ENCODE results near the gene FBLL1. TPM values are rescaled to one million over a fixed set of nuclear protein-coding genes. Genes with fewer than 3 reads are reported as not detected.
A peak's percentile ranks its signal among the peaks of the same experiment; 100 is the strongest.
"Not testable (repeated sequence)": the region's sequence is repeated elsewhere in the genome, so short reads cannot be mapped to it uniquely, and the experiment has no call there.

Gene FBLL1
- total RNA-seq, 1 donor from 2014 or later: 0.52 TPM

DNA sequence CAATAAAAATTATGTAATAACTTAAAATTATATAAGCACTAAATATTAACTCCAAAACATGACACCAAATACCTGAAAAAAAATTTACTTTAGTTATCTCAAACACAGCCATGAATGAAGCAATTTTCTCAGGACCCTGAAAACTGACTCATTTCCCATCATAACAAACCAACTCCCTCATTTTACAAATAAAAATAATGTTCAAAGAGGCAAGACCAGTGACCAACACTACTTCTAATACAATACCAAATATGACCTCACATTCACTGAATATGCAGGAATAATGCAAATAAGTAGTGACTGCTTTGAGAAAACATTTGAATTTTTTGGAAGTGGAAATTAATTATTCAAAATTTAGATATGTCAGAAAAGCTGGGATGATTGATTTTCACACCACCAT, 21.6 kb downstream of the FBLL1 start:
- no peak overlapping the region for H3K9ac ChIP-seq (ENCODE audit: low read depth in 1 of 3, low read length in 3 of 3)
- no peaks in the 10 kb centered on the region for H3K9me3 ChIP-seq (ENCODE audit: control insufficient read depth in 3 of 3, low read length in 3 of 3)
- H3K4me1 ChIP-seq (ENCODE audit: control insufficient read depth in 3 of 3, insufficient read depth in 3 of 3, low read length in 3 of 3): peaks cover 3 to 8% (median 5%) of the 10 kb centered on the region in 3 donors
- no peaks in the 10 kb centered on the region for H3K27me3 ChIP-seq (ENCODE audit: control insufficient read depth in 3 of 3, insufficient read depth in 3 of 3, low read length in 3 of 3)
- H3K4me3 ChIP-seq (ENCODE audit: low read length in 3 of 3): no peak overlapping the region
- H3K27ac ChIP-seq (ENCODE audit: low read depth, low read length): no peak overlapping the region
- H3K36me3 ChIP-seq (ENCODE audit: control insufficient read depth in 3 of 3, insufficient read depth in 3 of 3, low read length in 3 of 3): peaks cover 5 to 6% (median 5%) of the 10 kb centered on the region in 3 donors

DNA sequence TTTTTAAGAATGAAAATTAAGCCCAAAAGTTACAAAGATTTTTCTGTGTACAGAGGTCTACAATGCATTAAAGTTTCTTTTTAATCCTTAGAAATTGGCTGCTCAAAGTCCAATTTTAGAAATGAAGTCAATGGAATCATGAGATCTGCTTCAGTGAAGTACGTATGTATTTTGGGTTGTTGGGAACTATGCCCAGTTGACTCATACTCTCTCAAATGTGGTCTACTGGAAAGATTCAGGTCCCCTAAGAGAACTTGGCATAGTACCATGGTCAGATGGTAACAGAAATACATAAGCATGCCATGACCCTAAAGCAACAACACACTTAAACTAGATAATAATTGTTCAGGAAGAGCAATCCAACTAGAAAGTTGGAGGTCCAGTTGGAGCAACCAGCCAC, 23.0 kb downstream of the FBLL1 start:
- H3K36me3 ChIP-seq (ENCODE audit: control insufficient read depth in 3 of 3, insufficient read depth in 3 of 3, low read length in 3 of 3): peaks cover 5 to 8% (median 6%) of the 10 kb centered on the region in 3 donors
- H3K4me3 ChIP-seq (ENCODE audit: low read length in 3 of 3): peak overlapping the region in 1 of 3 donors; percentile 13
- H3K4me1 ChIP-seq (ENCODE audit: control insufficient read depth in 3 of 3, insufficient read depth in 3 of 3, low read length in 3 of 3): peaks cover 3 to 10% (median 5%) of the 10 kb centered on the region in 3 donors
- H3K27ac ChIP-seq (ENCODE audit: low read depth, low read length): peak overlapping the region; percentile 70
- H3K9me3 ChIP-seq (ENCODE audit: control insufficient read depth in 3 of 3, low read length in 3 of 3): no peaks in the 10 kb centered on the region
- no peaks in the 10 kb centered on the region for H3K27me3 ChIP-seq (ENCODE audit: control insufficient read depth in 3 of 3, insufficient read depth in 3 of 3, low read length in 3 of 3)
- no peak overlapping the region for H3K9ac ChIP-seq (ENCODE audit: low read depth in 1 of 3, low read length in 3 of 3)

DNA sequence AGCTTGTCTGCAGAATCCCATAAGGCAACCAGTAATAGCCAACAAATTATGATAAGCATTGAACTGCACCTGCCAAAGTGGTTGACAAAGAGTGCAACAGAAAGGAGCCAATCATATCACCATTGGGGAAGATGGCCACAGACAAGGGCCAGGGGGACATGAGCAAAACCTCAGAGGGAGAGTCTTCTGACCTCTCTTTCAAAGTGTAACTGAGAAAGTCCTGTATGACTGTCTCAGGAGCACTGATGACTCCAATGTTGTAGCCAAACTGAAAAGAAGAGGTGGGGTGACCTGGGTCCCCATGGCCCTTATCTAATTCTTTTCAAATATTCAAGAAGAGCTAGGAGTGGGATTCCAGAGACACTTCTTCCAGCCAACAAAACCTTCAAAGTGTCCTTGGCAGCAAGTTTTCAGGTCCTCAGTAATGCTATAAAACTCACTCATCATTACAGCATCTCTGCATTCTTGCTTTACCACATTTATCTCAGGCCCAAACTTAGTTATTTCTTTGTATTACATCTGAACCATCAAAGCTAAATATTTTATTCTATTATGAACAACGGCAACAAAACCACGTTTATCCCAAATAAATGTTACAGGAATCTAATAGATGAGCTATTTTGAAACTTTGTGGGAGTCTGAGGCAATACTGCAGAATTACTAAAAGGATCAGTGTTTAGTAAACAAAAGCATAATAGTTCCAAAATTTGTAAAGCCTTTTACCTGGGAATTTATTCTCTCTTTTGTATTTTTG, 24.4 kb downstream of the FBLL1 start:
- H3K36me3 ChIP-seq (ENCODE audit: control insufficient read depth in 3 of 3, insufficient read depth in 3 of 3, low read length in 3 of 3): peaks cover 7 to 11% (median 8%) of the 10 kb centered on the region in 3 donors

DNA sequence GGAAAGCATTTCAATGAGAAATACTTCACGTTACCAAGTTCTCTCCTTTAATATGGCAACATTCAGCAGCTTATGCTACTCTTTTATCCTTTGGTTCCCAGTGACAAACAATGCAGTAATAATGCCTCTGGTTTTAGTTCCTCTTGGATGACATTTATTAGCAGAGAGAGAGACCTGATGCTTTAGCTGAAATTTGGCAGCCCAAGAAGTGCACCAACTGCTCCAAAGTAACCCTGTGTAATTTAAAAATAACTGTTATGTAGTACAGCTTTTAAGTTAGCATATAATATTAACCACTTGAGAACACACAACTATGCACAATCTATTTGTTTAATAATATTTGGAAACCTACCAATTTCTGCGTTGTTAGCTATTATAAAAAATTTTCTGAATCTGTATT, 28.3 kb downstream of the FBLL1 start:
- H3K4me1 ChIP-seq (ENCODE audit: control insufficient read depth in 3 of 3, insufficient read depth in 3 of 3, low read length in 3 of 3): peaks cover 0 to 4% (median 1%) of the 10 kb centered on the region in 3 donors
- no peaks in the 10 kb centered on the region for H3K9me3 ChIP-seq (ENCODE audit: control insufficient read depth in 3 of 3, low read length in 3 of 3)
- H3K9ac ChIP-seq (ENCODE audit: low read depth in 1 of 3, low read length in 3 of 3): no peak overlapping the region
- peak overlapping the region; percentile 26 for H3K27ac ChIP-seq (ENCODE audit: low read depth, low read length)
- H3K4me3 ChIP-seq (ENCODE audit: low read length in 3 of 3): no peak overlapping the region
- peaks cover 9 to 23% (median 19%) of the 10 kb centered on the region in 3 donors for H3K36me3 ChIP-seq (ENCODE audit: control insufficient read depth in 3 of 3, insufficient read depth in 3 of 3, low read length in 3 of 3)
- H3K27me3 ChIP-seq (ENCODE audit: control insufficient read depth in 3 of 3, insufficient read depth in 3 of 3, low read length in 3 of 3): no peaks in the 10 kb centered on the region

More for the DNA sequence above, 24.4 kb downstream of the FBLL1 start:
- Histone ChIP-seq H3K9me3 (ENCODE audit: control insufficient read depth in 3 of 3, low read length in 3 of 3) (no peaks in the 10 kb centered on the region), H3K4me1 (ENCODE audit: control insufficient read depth in 3 of 3, insufficient read depth in 3 of 3, low read length in 3 of 3) (peaks cover 3 to 10% (median 5%) of the 10 kb centered on the region in 3 donors), H3K27me3 (ENCODE audit: control insufficient read depth in 3 of 3, insufficient read depth in 3 of 3, low read length in 3 of 3) (no peaks in the 10 kb centered on the region), H3K9ac (ENCODE audit: low read depth in 1 of 3, low read length in 3 of 3) (no peak overlapping the region), H3K27ac (ENCODE audit: low read depth, low read length) (no peak overlapping the region), H3K4me3 (ENCODE audit: low read length in 3 of 3) (no peak overlapping the region)

- Histone ChIP-seq H3K36me3 (ENCODE audit: control insufficient read depth in 3 of 3, insufficient read depth in 3 of 3, low read length in 3 of 3) (peaks cover 6 to 35% (median 17%) of the 10 kb centered on the region in 3 donors), H3K27ac (ENCODE audit: low read depth, low read length) (no peak overlapping the region), H3K27me3 (ENCODE audit: control insufficient read depth in 3 of 3, insufficient read depth in 3 of 3, low read length in 3 of 3) (no peaks in the 10 kb centered on the region), H3K9ac (ENCODE audit: low read depth in 1 of 3, low read length in 3 of 3) (no peak overlapping the region), H3K9me3 (ENCODE audit: control insufficient read depth in 3 of 3, low read length in 3 of 3) (no peaks in the 10 kb centered on the region), H3K4me1 (ENCODE audit: control insufficient read depth in 3 of 3, insufficient read depth in 3 of 3, low read length in 3 of 3) (no peaks in the 10 kb centered on the region), H3K4me3 (ENCODE audit: low read length in 3 of 3) (no peak overlapping the region)
These were observed 33.2 kb downstream of the FBLL1 start for GRCh38 chr5:168562279-168562678.

- Histone ChIP-seq H3K4me3 (ENCODE audit: low read length in 3 of 3) (no peak overlapping the region), H3K9me3 (ENCODE audit: control insufficient read depth in 3 of 3, low read length in 3 of 3) (no peaks in the 10 kb centered on the region), H3K27ac (ENCODE audit: low read depth, low read length) (no peak overlapping the region), H3K4me1 (ENCODE audit: control insufficient read depth in 3 of 3, insufficient read depth in 3 of 3, low read length in 3 of 3) (no peaks in the 10 kb centered on the region), H3K27me3 (ENCODE audit: control insufficient read depth in 3 of 3, insufficient read depth in 3 of 3, low read length in 3 of 3) (no peaks in the 10 kb centered on the region), H3K9ac (ENCODE audit: low read depth in 1 of 3, low read length in 3 of 3) (no peak overlapping the region), H3K36me3 (ENCODE audit: control insufficient read depth in 3 of 3, insufficient read depth in 3 of 3, low read length in 3 of 3) (peaks cover 2 to 38% (median 15%) of the 10 kb centered on the region in 3 donors)
These were observed 34.9 kb downstream of the FBLL1 start for GRCh38 chr5:168563959-168564358.

DNA sequence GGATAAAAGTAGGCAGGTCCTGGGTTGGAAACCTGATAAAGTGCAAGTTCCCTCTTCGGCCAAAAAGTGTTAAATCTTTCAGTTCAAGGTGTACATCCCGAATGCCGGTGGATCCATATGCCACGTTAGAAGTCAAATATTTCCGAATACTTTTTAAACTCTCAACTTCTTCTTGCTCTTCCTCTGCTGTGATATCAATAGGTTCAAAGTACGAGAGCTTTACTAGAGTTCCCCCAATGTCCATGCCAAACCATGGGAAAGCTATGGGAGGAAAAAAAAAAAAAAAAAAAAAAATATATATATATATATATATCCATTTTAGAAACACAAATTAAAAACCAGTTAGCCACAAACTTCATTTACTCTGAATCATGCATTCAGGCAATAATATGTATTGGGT, 39.6 kb downstream of the FBLL1 start:
- Histone ChIP-seq H3K36me3 (ENCODE audit: control insufficient read depth in 3 of 3, insufficient read depth in 3 of 3, low read length in 3 of 3) (peaks cover 2 to 24% (median 10%) of the 10 kb centered on the region in 3 donors), H3K9me3 (ENCODE audit: control insufficient read depth in 3 of 3, low read length in 3 of 3) (no peaks in the 10 kb centered on the region), H3K9ac (ENCODE audit: low read depth in 1 of 3, low read length in 3 of 3) (no peak overlapping the region), H3K27me3 (ENCODE audit: control insufficient read depth in 3 of 3, insufficient read depth in 3 of 3, low read length in 3 of 3) (no peaks in the 10 kb centered on the region), H3K27ac (ENCODE audit: low read depth, low read length) (no peak overlapping the region), H3K4me3 (ENCODE audit: low read length in 3 of 3) (no peak overlapping the region), H3K4me1 (ENCODE audit: control insufficient read depth in 3 of 3, insufficient read depth in 3 of 3, low read length in 3 of 3) (no peaks in the 10 kb centered on the region)

- Histone ChIP-seq H3K4me1 (ENCODE audit: control insufficient read depth in 3 of 3, insufficient read depth in 3 of 3, low read length in 3 of 3) (peaks cover 0 to 4% (median 3%) of the 10 kb centered on the region in 3 donors), H3K27ac (ENCODE audit: low read depth, low read length) (no peak overlapping the region), H3K9ac (ENCODE audit: low read depth in 1 of 3, low read length in 3 of 3) (no peak overlapping the region), H3K4me3 (ENCODE audit: low read length in 3 of 3) (no peak overlapping the region), H3K27me3 (ENCODE audit: control insufficient read depth in 3 of 3, insufficient read depth in 3 of 3, low read length in 3 of 3) (no peaks in the 10 kb centered on the region), H3K9me3 (ENCODE audit: control insufficient read depth in 3 of 3, low read length in 3 of 3) (no peaks in the 10 kb centered on the region), H3K36me3 (ENCODE audit: control insufficient read depth in 3 of 3, insufficient read depth in 3 of 3, low read length in 3 of 3) (peaks cover 0 to 16% (median 10%) of the 10 kb centered on the region in 3 donors)
These were observed 41.6 kb downstream of the FBLL1 start for GRCh38 chr5:168570490-168571328.

- H3K9me3 ChIP-seq (ENCODE audit: control insufficient read depth in 3 of 3, low read length in 3 of 3); H3K27ac ChIP-seq (ENCODE audit: low read depth, low read length); H3K27me3 ChIP-seq (ENCODE audit: control insufficient read depth in 3 of 3, insufficient read depth in 3 of 3, low read length in 3 of 3); H3K9ac ChIP-seq (ENCODE audit: low read depth in 1 of 3, low read length in 3 of 3); H3K4me3 ChIP-seq (ENCODE audit: low read length in 3 of 3); H3K36me3 ChIP-seq (ENCODE audit: control insufficient read depth in 3 of 3, insufficient read depth in 3 of 3, low read length in 3 of 3): not testable (repeated sequence)
- peaks cover 9 to 17% (median 10%) of the 10 kb centered on the region in 3 donors for H3K4me1 ChIP-seq (ENCODE audit: control insufficient read depth in 3 of 3, insufficient read depth in 3 of 3, low read length in 3 of 3)
These were observed 44.6 kb downstream of the FBLL1 start for GRCh38 chr5:168573663-168574062.

- H3K4me1 ChIP-seq (ENCODE audit: control insufficient read depth in 3 of 3, insufficient read depth in 3 of 3, low read length in 3 of 3): peaks cover 9 to 17% (median 10%) of the 10 kb centered on the region in 3 donors
- not testable (repeated sequence) for H3K36me3 ChIP-seq (ENCODE audit: control insufficient read depth in 3 of 3, insufficient read depth in 3 of 3, low read length in 3 of 3); H3K9ac ChIP-seq (ENCODE audit: low read depth in 1 of 3, low read length in 3 of 3); H3K27me3 ChIP-seq (ENCODE audit: control insufficient read depth in 3 of 3, insufficient read depth in 3 of 3, low read length in 3 of 3); H3K9me3 ChIP-seq (ENCODE audit: control insufficient read depth in 3 of 3, low read length in 3 of 3); H3K4me3 ChIP-seq (ENCODE audit: low read length in 3 of 3); H3K27ac ChIP-seq (ENCODE audit: low read depth, low read length)
These were observed 45.1 kb downstream of the FBLL1 start for GRCh38 chr5:168574156-168574555.
